Neural progenitor cell (in vitro differentiated cells): Measurements from ENCODE around the gene FAM229A. TPM values are rescaled to one million over a fixed set of nuclear protein-coding genes. Genes with fewer than 3 reads are reported as not detected.

ENCODE experiments used
- DNase-seq: peaks from one replicate; pipeline ENCODE4 v3.0.0-alpha.2; 2016; ENCODE audit warnings: low spot score
- H2AFZ ChIP-seq: fragments of 200-600 bp; sonication (generic); replicated peaks from 2 replicates; pipeline ENCODE4 v1.6.1; 2016; ENCODE audit warnings: antibody characterized with exemption
- H3F3A ChIP-seq: fragments of 200-600 bp; sonication (generic); 2 replicates; pipeline ENCODE4 v1.6.1; 2016; ENCODE audit warnings: antibody characterized with exemption, low read depth
- H3K27ac ChIP-seq: fragments of 200-600 bp; sonication (generic); 2 replicates; pipeline ENCODE4 v1.5.1; 2016; ENCODE audit warnings: mild to moderate bottlenecking
- H3K27me3 ChIP-seq: fragments of 200-600 bp; sonication (generic); 2 replicates; pipeline ENCODE4 v1.6.1; 2016; ENCODE audit warnings: mild to moderate bottlenecking, moderate library complexity
- H3K36me3 ChIP-seq: fragments of 200-600 bp; sonication (generic); 2 replicates; pipeline ENCODE4 v1.5.1; 2016
- H3K4me1 ChIP-seq: fragments of 200-600 bp; sonication (generic); 2 replicates; pipeline ENCODE4 v1.6.1; 2016; ENCODE audit warnings: mixed run types
- H3K4me2 ChIP-seq: fragments of 200-600 bp; sonication (generic); 2 replicates; pipeline ENCODE4 v1.6.1; 2016
- H3K4me3 ChIP-seq: fragments of 200-600 bp; sonication (generic); 2 replicates; pipeline ENCODE4 v1.5.1; 2016
- H3K79me2 ChIP-seq: fragments of 200-600 bp; sonication (generic); 2 replicates; pipeline ENCODE4 v1.6.1; 2016; ENCODE audit warnings: low read depth
- H3K9ac ChIP-seq: fragments of 200-600 bp; sonication (generic); 2 replicates; pipeline ENCODE4 v1.6.1; 2016
- H3K9me3 ChIP-seq: fragments of 200-600 bp; sonication (generic); 2 replicates; pipeline ENCODE4 v1.5.1; 2016; ENCODE audit warnings: low read depth
- H4K20me1 ChIP-seq: fragments of 200-600 bp; sonication (generic); 2 replicates; pipeline ENCODE4 v1.6.1; 2016; ENCODE audit warnings: low read depth
- H3K27ac Mint-ChIP-seq: 3 replicates; pipeline ENCODE4 v1.8.0; 2021; ENCODE audit warnings: mixed read lengths
- H3K27me3 Mint-ChIP-seq: 2 replicates; pipeline ENCODE4 v1.8.0; 2022; ENCODE audit warnings: low read depth, mild to moderate bottlenecking, inconsistent platforms, moderate library complexity, mixed read lengths; ENCODE audit not compliant: insufficient read depth
- H3K36me3 Mint-ChIP-seq: 3 replicates; pipeline ENCODE4 v1.8.0; 2021; ENCODE audit warnings: mixed read lengths
- H3K4me1 Mint-ChIP-seq: 3 replicates; pipeline ENCODE4 v1.8.0; 2021; ENCODE audit warnings: mixed read lengths
- H3K4me3 Mint-ChIP-seq: 3 replicates; pipeline ENCODE4 v1.8.0; 2021; ENCODE audit warnings: mild to moderate bottlenecking, moderate library complexity, mixed read lengths
- H3K9me3 Mint-ChIP-seq: 3 replicates; pipeline ENCODE4 v1.8.0; 2020; ENCODE audit warnings: mixed read lengths
- EZH2 ChIP-seq: fragments of 200-600 bp; sonication (generic); IDR thresholded peaks from 2 replicates; pipeline ENCODE4 v1.6.1; 2017; ENCODE audit warnings: antibody characterized with exemption, mild to moderate bottlenecking, moderate library complexity
- EZH2phosphoT487 ChIP-seq: fragments of 200-600 bp; sonication (generic); IDR thresholded peaks from 2 replicates; pipeline ENCODE4 v1.6.1; 2017; ENCODE audit warnings: antibody characterized with exemption
- total RNA-seq: library from RNA; depleted of rRNA; stranded (reverse); fragments of >200 nt; gene quantifications from 2 replicates; pipeline ENCODE4 v1.2.3, GENCODE V29; 2015; ENCODE audit warnings: low replicate concordance
- TF ChIP-seq, protein P1 (sequence below): fragments of 200-600 bp; sonication (generic); IDR thresholded peaks from 2 replicates; pipeline ENCODE4 v1.5.1; 2017; ENCODE audit warnings: antibody characterized with exemption, mild to moderate bottlenecking

FAM229A gene
- total RNA-seq, 1 donor from 2014 or later, result 3.8 TPM

GRCh38 chr1:32405672-32406467, 43.6 kb upstream of the FAM229A start:
- Mint-ChIP-seq H3K4me3 (no peak overlapping the region), H3K36me3 (no peaks in the 10 kb centered on the region), H3K27ac (no peak overlapping the region)

DNA sequence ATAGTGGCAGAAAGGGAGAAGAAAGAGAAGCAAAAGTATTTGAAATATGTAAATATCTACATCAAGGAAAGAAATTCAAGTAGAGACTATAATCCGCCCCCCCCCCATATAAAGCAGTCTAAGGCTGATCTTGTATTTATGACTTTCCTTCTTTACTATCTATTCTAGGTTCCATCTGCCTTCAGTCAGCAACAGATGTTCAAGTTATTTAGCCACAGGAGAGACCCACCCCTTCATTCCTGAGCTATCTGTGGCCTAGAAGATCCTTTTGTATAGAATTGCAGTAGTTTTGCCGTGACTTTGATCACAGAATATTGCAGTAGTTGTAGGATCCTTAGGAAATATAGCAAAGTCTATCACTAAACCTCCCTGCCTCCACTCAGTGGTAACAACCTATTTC, 42.7 kb upstream of the FAM229A start:
- Histone ChIP-seq H3K4me3 (no peak overlapping the region), H3K79me2 (no peaks in the 10 kb centered on the region), H3K36me3 (no peaks in the 10 kb centered on the region), H3K27ac (no peak overlapping the region), H3K9ac (no peak overlapping the region), H3K9me3 (no peaks in the 10 kb centered on the region), H3K4me2 (no peak overlapping the region), H3K4me1 (no peaks in the 10 kb centered on the region), H3F3A (no peaks in the 10 kb centered on the region), H4K20me1 (no peaks in the 10 kb centered on the region), H3K27me3 (no peaks in the 10 kb centered on the region), H2AFZ (no peak overlapping the region)
- no peak for DNase-seq
- TF ChIP-seq EZH2phosphoT487 (no peak), EZH2 (no peak)
- TF ChIP-seq, protein P1, sequence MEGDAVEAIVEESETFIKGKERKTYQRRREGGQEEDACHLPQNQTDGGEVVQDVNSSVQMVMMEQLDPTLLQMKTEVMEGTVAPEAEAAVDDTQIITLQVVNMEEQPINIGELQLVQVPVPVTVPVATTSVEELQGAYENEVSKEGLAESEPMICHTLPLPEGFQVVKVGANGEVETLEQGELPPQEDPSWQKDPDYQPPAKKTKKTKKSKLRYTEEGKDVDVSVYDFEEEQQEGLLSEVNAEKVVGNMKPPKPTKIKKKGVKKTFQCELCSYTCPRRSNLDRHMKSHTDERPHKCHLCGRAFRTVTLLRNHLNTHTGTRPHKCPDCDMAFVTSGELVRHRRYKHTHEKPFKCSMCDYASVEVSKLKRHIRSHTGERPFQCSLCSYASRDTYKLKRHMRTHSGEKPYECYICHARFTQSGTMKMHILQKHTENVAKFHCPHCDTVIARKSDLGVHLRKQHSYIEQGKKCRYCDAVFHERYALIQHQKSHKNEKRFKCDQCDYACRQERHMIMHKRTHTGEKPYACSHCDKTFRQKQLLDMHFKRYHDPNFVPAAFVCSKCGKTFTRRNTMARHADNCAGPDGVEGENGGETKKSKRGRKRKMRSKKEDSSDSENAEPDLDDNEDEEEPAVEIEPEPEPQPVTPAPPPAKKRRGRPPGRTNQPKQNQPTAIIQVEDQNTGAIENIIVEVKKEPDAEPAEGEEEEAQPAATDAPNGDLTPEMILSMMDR, result no peak
- H3K4me3 Mint-ChIP-seq, result no peak overlapping the region
- no peaks in the 10 kb centered on the region for H3K9me3 Mint-ChIP-seq
- no peaks in the 10 kb centered on the region for H3K27me3 Mint-ChIP-seq
- peaks cover 5% of the 10 kb centered on the region for H3K4me1 Mint-ChIP-seq
- no peaks in the 10 kb centered on the region for H3K36me3 Mint-ChIP-seq
- no peak overlapping the region for H3K27ac Mint-ChIP-seq

More at GRCh38 chr1:32405672-32406467, 43.6 kb upstream of the FAM229A start:
- Histone ChIP-seq H3K27me3 (no peaks in the 10 kb centered on the region), H3F3A (no peaks in the 10 kb centered on the region), H3K36me3 (no peaks in the 10 kb centered on the region), H3K4me2 (no peak overlapping the region), H3K79me2 (no peaks in the 10 kb centered on the region), H4K20me1 (no peaks in the 10 kb centered on the region), H3K9ac (no peak overlapping the region), H3K9me3 (no peaks in the 10 kb centered on the region), H2AFZ (no peak overlapping the region), H3K27ac (no peak overlapping the region), H3K4me3 (no peak overlapping the region), H3K4me1 (no peaks in the 10 kb centered on the region)
- no peaks in the 10 kb centered on the region for H3K9me3 Mint-ChIP-seq
- TF ChIP-seq EZH2, result no peak
- TF ChIP-seq EZH2phosphoT487, result no peak
- TF ChIP-seq, protein P1, result no peak
- H3K27me3 Mint-ChIP-seq, result no peaks in the 10 kb centered on the region
- DNase-seq, result no peak
- H3K4me1 Mint-ChIP-seq, result peaks cover 2% of the 10 kb centered on the region

GRCh38 chr1:32400876-32401631, 38.8 kb upstream of the FAM229A start:
- no peak overlapping the region for H3K9ac ChIP-seq
- no peak for TF ChIP-seq EZH2
- TF ChIP-seq, protein P1, result peak; percentile 96
- H3K27me3 Mint-ChIP-seq, result no peaks in the 10 kb centered on the region

More at GRCh38 chr1:32400876-32401631, 38.8 kb upstream of the FAM229A start:
- Histone ChIP-seq H3K4me3 (no peak overlapping the region), H3K4me2 (peak overlapping the region; percentile 46), H3K4me1 (no peaks in the 10 kb centered on the region), H3K79me2 (peaks cover 7% of the 10 kb centered on the region), H3F3A (no peaks in the 10 kb centered on the region), H3K27me3 (no peaks in the 10 kb centered on the region), H4K20me1 (no peaks in the 10 kb centered on the region), H3K36me3 (no peaks in the 10 kb centered on the region), H2AFZ (peak overlapping the region; percentile 91), H3K27ac (no peak overlapping the region), H3K9me3 (no peaks in the 10 kb centered on the region)
- Mint-ChIP-seq H3K36me3 (peaks cover 2% of the 10 kb centered on the region), H3K4me3 (peak overlapping the region; percentile 37), H3K9me3 (peaks cover 2% of the 10 kb centered on the region), H3K27ac (peak overlapping the region; percentile 62), H3K4me1 (peaks cover 8% of the 10 kb centered on the region)
- peak; percentile 89 for DNase-seq
